GM20000 (cell line): Measurements from ENCODE around the gene SORT1.

Experiments used
- DNase-seq: peaks from one replicate; pipeline ENCODE4 v3.0.0; 2012; ENCODE audit warnings: low spot score
- CTCF ChIP-seq: IDR thresholded peaks from 2 replicates; pipeline ENCODE4 v1.5.1; 2012; ENCODE audit warnings: mild to moderate bottlenecking, control low read depth; ENCODE audit errors: extremely low read depth, missing control alignments

SORT1 gene

GRCh38 chr1:109361069-109361468 is 36.6 kb downstream of the SORT1 start:
- no peak for DNase-seq
- TF ChIP-seq CTCF, result no peak

- DNase-seq, result no peak
Observed at GRCh38 chr1:109357616-109358015, 40.1 kb downstream of the SORT1 start.

GRCh38 chr1:109356915-109357314 is 40.8 kb downstream of the SORT1 start:
- no peak for DNase-seq
- TF ChIP-seq CTCF, result no peak

More at GRCh38 chr1:109357616-109358015, 40.1 kb downstream of the SORT1 start:
- no peak for TF ChIP-seq CTCF

- no peak for TF ChIP-seq CTCF
- no peak for DNase-seq
Observed at GRCh38 chr1:109356505-109356904, 41.2 kb downstream of the SORT1 start.

- TF ChIP-seq CTCF, result no peak
- no peak for DNase-seq
Observed at GRCh38 chr1:109354929-109355328, 42.8 kb downstream of the SORT1 start.

- TF ChIP-seq CTCF, result no peak
- DNase-seq, result no peak
Observed at GRCh38 chr1:109351457-109351856, 46.3 kb downstream of the SORT1 start.

- DNase-seq, result no peak
- TF ChIP-seq CTCF, result no peak
Observed at GRCh38 chr1:109350655-109351054, 47.1 kb downstream of the SORT1 start.
